Measurements from ENCODE around the gene LRRK2. TPM values are rescaled to one million over a fixed set of nuclear protein-coding genes. Genes with fewer than 3 reads are reported as not detected.
A peak's percentile ranks its signal among the peaks of the same experiment; 100 is the strongest.

LRRK2 gene
- total RNA-seq, 4 donors from 2014 or later: 24.0 to 32.8 (median 29.2) TPM

- Histone ChIP-seq H3K27me3 (no peaks in the 10 kb centered on the region), H3K4me1 (peaks cover 0 to 25% (median 21%) of the 10 kb centered on the region in 4 donors), H3K36me3 (peaks cover 0 to 23% (median 10%) of the 10 kb centered on the region in 4 donors), H3K9me3 (peaks cover 0 to 4% (median 0%) of the 10 kb centered on the region in 4 donors), H3K4me3 (no peak overlapping the region), H3K27ac (replicated peaks in 1 of 4) (no peak overlapping the region)
- intact Hi-C loops (cut with DNase I): no loop called here
- DNase-seq (ENCODE audit: extremely low spot score): no peak
- TF ChIP-seq, protein P1, sequence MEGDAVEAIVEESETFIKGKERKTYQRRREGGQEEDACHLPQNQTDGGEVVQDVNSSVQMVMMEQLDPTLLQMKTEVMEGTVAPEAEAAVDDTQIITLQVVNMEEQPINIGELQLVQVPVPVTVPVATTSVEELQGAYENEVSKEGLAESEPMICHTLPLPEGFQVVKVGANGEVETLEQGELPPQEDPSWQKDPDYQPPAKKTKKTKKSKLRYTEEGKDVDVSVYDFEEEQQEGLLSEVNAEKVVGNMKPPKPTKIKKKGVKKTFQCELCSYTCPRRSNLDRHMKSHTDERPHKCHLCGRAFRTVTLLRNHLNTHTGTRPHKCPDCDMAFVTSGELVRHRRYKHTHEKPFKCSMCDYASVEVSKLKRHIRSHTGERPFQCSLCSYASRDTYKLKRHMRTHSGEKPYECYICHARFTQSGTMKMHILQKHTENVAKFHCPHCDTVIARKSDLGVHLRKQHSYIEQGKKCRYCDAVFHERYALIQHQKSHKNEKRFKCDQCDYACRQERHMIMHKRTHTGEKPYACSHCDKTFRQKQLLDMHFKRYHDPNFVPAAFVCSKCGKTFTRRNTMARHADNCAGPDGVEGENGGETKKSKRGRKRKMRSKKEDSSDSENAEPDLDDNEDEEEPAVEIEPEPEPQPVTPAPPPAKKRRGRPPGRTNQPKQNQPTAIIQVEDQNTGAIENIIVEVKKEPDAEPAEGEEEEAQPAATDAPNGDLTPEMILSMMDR (IDR thresholded peaks at IDR 0.05): no peak
- no peak for TF ChIP-seq POLR2A (IDR thresholded peaks at IDR 0.05; ENCODE audit: low read depth)
- no peak for TF ChIP-seq EP300 (IDR thresholded peaks at IDR 0.05)
- TF ChIP-seq POLR2AphosphoS5 (IDR thresholded peaks at IDR 0.05): no peak
Measured at GRCh38 chr12:40261937-40262336, 37.1 kb downstream of the LRRK2 start.

DNA sequence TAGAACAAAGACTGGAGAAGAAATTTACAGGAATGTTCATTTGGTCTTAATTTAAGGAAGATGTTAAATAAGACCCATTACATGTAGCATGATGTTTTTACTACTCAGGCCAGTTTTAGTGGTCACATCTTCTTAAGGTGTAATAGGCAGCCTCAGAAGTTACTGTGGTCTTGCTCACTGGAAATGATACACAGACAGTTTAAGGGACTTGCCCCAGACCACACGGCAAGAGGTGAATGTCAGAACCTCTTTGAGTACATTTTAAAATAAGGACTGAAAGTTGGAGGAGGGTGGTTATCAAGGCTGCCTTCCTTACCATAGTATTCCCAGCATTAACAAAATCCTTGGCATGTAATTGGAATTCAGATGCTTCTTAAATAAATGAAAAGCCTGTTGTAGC lies 37.9 kb downstream of the LRRK2 start:
- 31% methylated on average over 1 of the region's 1 CpG for WGBS
- TF ChIP-seq EP300 (IDR thresholded peaks at IDR 0.05) (no peak), POLR2A (IDR thresholded peaks at IDR 0.05; ENCODE audit: low read depth) (no peak), POLR2AphosphoS5 (IDR thresholded peaks at IDR 0.05) (no peak)
- TF ChIP-seq, protein P1 (IDR thresholded peaks at IDR 0.05): no peak
- no peak overlapping the region for H3K4me3 ChIP-seq
- intact Hi-C loops (cut with DNase I): no loop called here
- H3K4me1 ChIP-seq: peaks cover 0 to 32% (median 26%) of the 10 kb centered on the region in 4 donors
- H3K9me3 ChIP-seq: peaks cover 0 to 4% (median 0%) of the 10 kb centered on the region in 4 donors
- H3K27ac ChIP-seq (replicated peaks in 1 of 4): peak overlapping the region in 1 of 4 donors; percentile 28
- no peaks in the 10 kb centered on the region for H3K27me3 ChIP-seq
- no peak for DNase-seq (ENCODE audit: extremely low spot score)
- peaks cover 0 to 20% (median 9%) of the 10 kb centered on the region in 4 donors for H3K36me3 ChIP-seq

DNA sequence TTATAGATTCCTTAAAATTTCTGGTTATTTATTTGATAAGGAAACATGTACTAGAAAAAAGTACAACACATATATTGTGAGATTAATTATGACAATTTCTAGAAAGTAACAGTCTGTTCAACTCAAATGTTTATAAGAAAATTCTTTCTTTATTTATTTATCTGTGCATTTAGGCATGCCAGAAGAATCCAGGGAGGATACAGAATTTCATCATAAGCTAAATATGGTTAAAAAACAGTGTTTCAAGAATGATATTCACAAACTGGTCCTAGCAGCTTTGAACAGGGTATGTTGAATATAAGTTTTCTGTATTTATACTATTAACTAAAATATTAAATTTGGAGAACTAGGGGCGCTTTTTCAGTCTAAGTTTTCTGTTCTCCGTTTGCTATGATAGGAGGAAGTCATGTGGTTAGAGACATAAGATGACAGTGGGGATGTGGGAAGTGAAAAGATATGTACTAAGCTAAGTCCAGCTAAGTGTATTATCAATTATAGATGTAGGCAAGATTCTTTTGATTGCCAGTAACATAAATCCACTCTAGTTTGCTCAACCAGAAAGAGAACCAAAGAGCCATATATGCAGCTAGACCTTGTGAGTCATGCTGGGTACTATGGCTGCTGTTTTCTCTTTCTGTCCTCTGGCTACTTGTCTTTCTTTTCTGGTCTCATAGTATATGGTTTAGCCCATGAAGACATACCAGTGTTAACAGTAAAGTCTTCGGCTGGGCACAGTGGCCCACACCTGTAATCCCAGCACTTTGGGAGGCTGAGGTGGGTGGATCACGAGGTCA lies 39.0 kb downstream of the LRRK2 start:
- no peak overlapping the region for H3K4me3 ChIP-seq
- no peak for TF ChIP-seq POLR2A (IDR thresholded peaks at IDR 0.05; ENCODE audit: low read depth)
- TF ChIP-seq POLR2AphosphoS5 (IDR thresholded peaks at IDR 0.05): no peak
- TF ChIP-seq, protein P1 (IDR thresholded peaks at IDR 0.05): no peak
- no peak for TF ChIP-seq EP300 (IDR thresholded peaks at IDR 0.05)
- H3K4me1 ChIP-seq: peaks cover 0 to 40% (median 31%) of the 10 kb centered on the region in 4 donors
- peaks cover 0 to 20% (median 8%) of the 10 kb centered on the region in 4 donors for H3K36me3 ChIP-seq
- peak overlapping the region in 2 of 4 donors; percentile 30 to 32 for H3K27ac ChIP-seq (replicated peaks in 1 of 4)
- 54% methylated on average over 4 of the region's 4 CpGs for WGBS
- intact Hi-C loops (cut with DNase I): no loop called here
- H3K9me3 ChIP-seq: peaks cover 0 to 4% (median 0%) of the 10 kb centered on the region in 4 donors
- H3K27me3 ChIP-seq: no peaks in the 10 kb centered on the region
- no peak for DNase-seq (ENCODE audit: extremely low spot score)

DNA sequence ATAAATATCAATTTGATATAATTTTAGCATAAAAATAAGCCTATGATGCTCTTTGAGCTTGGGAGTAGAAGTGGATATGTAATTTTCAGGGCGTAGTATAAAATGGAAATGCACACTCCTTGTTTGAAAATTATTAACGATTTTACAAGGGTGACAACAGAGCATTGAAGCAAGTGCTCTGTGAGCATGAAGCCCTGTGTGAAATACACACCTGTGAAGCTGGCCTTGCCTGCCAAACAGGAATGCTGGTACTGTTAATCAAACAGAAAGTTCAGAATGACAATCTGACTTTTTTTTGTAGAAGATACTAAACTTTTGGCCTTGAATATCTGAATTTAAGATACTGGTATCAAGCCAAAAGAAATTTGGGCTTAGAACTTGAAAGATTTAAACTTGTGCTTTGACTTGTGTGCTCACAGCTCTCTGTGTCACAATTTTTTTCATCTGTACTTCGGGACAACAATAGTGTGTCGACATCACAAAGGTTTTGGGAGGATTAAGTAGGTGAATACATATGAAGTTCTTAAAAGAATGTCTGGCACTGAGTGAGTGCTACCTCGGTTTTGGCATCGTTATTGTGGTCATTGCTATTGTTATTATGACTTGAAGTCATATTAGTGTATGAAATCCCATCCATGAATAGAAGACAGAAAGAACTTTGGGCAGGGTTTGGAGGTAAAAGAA lies 47.3 kb downstream of the LRRK2 start:
- no peaks in the 10 kb centered on the region for H3K9me3 ChIP-seq
- intact Hi-C loops (cut with DNase I): no loop called here

More for the DNA sequence above, 47.3 kb downstream of the LRRK2 start:
- 79% methylated on average over 6 of the region's 6 CpGs for WGBS
- Histone ChIP-seq H3K27me3 (no peaks in the 10 kb centered on the region), H3K4me3 (no peak overlapping the region), H3K36me3 (peaks cover 0 to 24% (median 10%) of the 10 kb centered on the region in 4 donors), H3K4me1 (peaks cover 0 to 16% (median 6%) of the 10 kb centered on the region in 4 donors), H3K27ac (replicated peaks in 1 of 4) (no peak overlapping the region)
- TF ChIP-seq POLR2AphosphoS5 (IDR thresholded peaks at IDR 0.05) (no peak), EP300 (IDR thresholded peaks at IDR 0.05) (no peak), POLR2A (IDR thresholded peaks at IDR 0.05; ENCODE audit: low read depth) (no peak)
- TF ChIP-seq, protein P1 (IDR thresholded peaks at IDR 0.05): no peak
- no peak for DNase-seq (ENCODE audit: extremely low spot score)
